ENCODE measurements around the gene ATXN7. TPM values are rescaled to one million over a fixed set of nuclear protein-coding genes. Genes with fewer than 3 reads are reported as not detected.
A peak's percentile ranks its signal among the peaks of the same experiment; 100 is the strongest.

ATXN7 gene
- total and polyA plus RNA-seq, 10 of the 15 experiments (the other 5 are each of a cell fraction or from before 2014, with no cell fraction given) = 0.83 to 24.6 (median 8.5) TPM

- ChIA-PET RAD21 (ENCODE audit: unreplicated experiment) (no interaction called here), CTCF (interaction anchor here (0.7 to 0.9 kb wide), 2 partner anchors 10 to 25 kb away, joined by 3 to 4 read pairs; no protein-coding TSS in a partner anchor), SMC1A (ENCODE audit: uncharacterized antibody, unreplicated experiment) (interaction anchor here (1.3 to 1.7 kb wide), 4 partner anchors 9 to 445 kb away, joined by 3 to 6 read pairs (median 3); no protein-coding TSS in a partner anchor), POLR2A (no interaction called here)
- Histone ChIP-seq H3K27ac (ENCODE audit: control insufficient read depth, insufficient read depth) (no peak overlapping the region), H3K4me2 (ENCODE audit: control insufficient read depth, insufficient read depth) (no peak overlapping the region), H3K9ac (ENCODE audit: control insufficient read depth, insufficient read depth, low read length) (no peak overlapping the region), H3K27me3 (replicated peaks in 1 of 2; ENCODE audit: control insufficient read depth in 2 of 2, insufficient read depth in 2 of 2, low read length in 1 of 2) (peaks cover 0 to 3% of the 10 kb centered on the region in 2 experiments; a peak in 1 of 4 replicates), H4K20me1 (ENCODE audit: control insufficient read depth, insufficient read depth) (no peaks in the 10 kb centered on the region), H3K9me3 (replicated peaks; ENCODE audit: control insufficient read depth, insufficient read depth, low read length) (no peaks in the 10 kb centered on the region), H3K36me3 (ENCODE audit: control insufficient read depth in 2 of 2, insufficient read depth in 2 of 2, low read length in 1 of 2) (no peaks in the 10 kb centered on the region), H3K4me3 (no peak overlapping the region), H2AFZ (ENCODE audit: control insufficient read depth, low read depth, low read length) (no peak overlapping the region), H3K4me1 (ENCODE audit: control insufficient read depth, insufficient read depth, low read length) (no peaks in the 10 kb centered on the region), H3K79me2 (ENCODE audit: control insufficient read depth, insufficient read depth, low read length) (no peaks in the 10 kb centered on the region)
- WGBS (ENCODE audit: insufficient coverage, insufficient replicate concordance, low lambda C conversion rate, missing lambda C conversion rate) = 2% methylated on average over 3 of the region's 3 CpGs
- no peak for ATAC-seq
- DNase-seq (ENCODE audit: low read depth, low spot score) = no peak
- intact Hi-C loops (cut with micrococcal nuclease; ENCODE audit: unreplicated experiment) = no loop called here
- no TSS peak for BruUV-seq (replicated peaks)
- TF ChIP-seq ZBTB40 (IDR thresholded peaks at IDR 0.05; ENCODE audit: borderline replicate concordance) = no peak
- TF ChIP-seq SRF (IDR thresholded peaks at IDR 0.05; ENCODE audit: low read depth in 2 of 2, low read length in 2 of 2) = peak in 1 of 2 experiments; percentile 11; a peak in 1 of 4 replicates
- in situ Hi-C loops (cut with MboI) = no loop called here
- no peak for FAIRE-seq
Observed at GRCh38 chr3:64048631-64049061, 185.0 kb downstream of the ATXN7 start.

Measured in GM12878 (cell line).